OCI-LY3 (cell line): ENCODE measurements around the gene PAX2.

Source experiments
- H2AFZ ChIP-seq: fragments of 200-600, 300-600 bp; shearing (Covaris generic); 2 replicates; pipeline ENCODE4 v1.6.0; 2014; ENCODE audit warnings: antibody characterized with exemption, low read depth, low read length
- H3K27ac ChIP-seq: fragments of 200-600, 300-600 bp; sonication (generic); 2 replicates; pipeline ENCODE4 v1.5.1; 2014; ENCODE audit warnings: mild to moderate bottlenecking, low read length, moderate library complexity, mixed read lengths
- H3K27me3 ChIP-seq: fragments of 200-600, 300-600 bp; sonication (generic); 2 replicates; pipeline ENCODE4 v1.6.1; 2014; ENCODE audit warnings: low read depth, low read length, mixed read lengths
- H3K36me3 ChIP-seq: fragments of 200-600, 300-600 bp; sonication (generic); replicated peaks from 2 replicates; pipeline ENCODE3; 2014; ENCODE audit warnings: low read depth, low read length, mixed read lengths
- H3K4me1 ChIP-seq: fragments of 300-600, 200-600 bp; sonication (generic); 2 replicates; pipeline ENCODE4 v1.6.1; 2014; ENCODE audit warnings: low read length, mixed read lengths
- H3K4me2 ChIP-seq: fragments of 200-600, 300-600 bp; sonication (generic); 2 replicates; pipeline ENCODE4 v1.6.1; 2014; ENCODE audit warnings: low read length, mixed read lengths
- H3K4me3 ChIP-seq: fragments of 300-600, 200-600 bp; sonication (generic); 2 replicates; pipeline ENCODE4 v1.5.1; 2014; ENCODE audit warnings: antibody characterized with exemption, mild to moderate bottlenecking, low read length, moderate library complexity
- H3K79me2 ChIP-seq: fragments of 300-600, 200-600 bp; shearing (Covaris generic); 2 replicates; pipeline ENCODE4 v1.6.1; 2014; ENCODE audit warnings: mild to moderate bottlenecking, low read length, mixed read lengths
- H3K9ac ChIP-seq: fragments of 300-600, 200-600 bp; shearing (Covaris generic); 2 replicates; pipeline ENCODE4 v1.6.0; 2014; ENCODE audit warnings: mild to moderate bottlenecking, low read length, moderate library complexity
- H3K9me3 ChIP-seq: fragments of 200-600, 300-600 bp; shearing (Covaris generic); 2 replicates; pipeline ENCODE4 v1.6.1; 2014; ENCODE audit warnings: low read length, mixed read lengths; ENCODE audit not compliant: insufficient read depth
- H4K20me1 ChIP-seq: fragments of 200-600, 300-600 bp; sonication (generic); 2 replicates; pipeline ENCODE4 v1.6.1; 2016; ENCODE audit warnings: low read length, mixed read lengths; ENCODE audit not compliant: insufficient read depth
- CTCF ChIP-seq: fragments of 200-600, 300-600 bp; sonication (generic); IDR thresholded peaks from 2 replicates; pipeline ENCODE4 v1.5.1; 2014; ENCODE audit warnings: antibody characterized with exemption, low read length, low read depth
- EZH2phosphoT487 ChIP-seq: fragments of 200-600 bp; shearing (Covaris generic); IDR thresholded peaks from 2 replicates; pipeline ENCODE4 v1.6.1; 2018; ENCODE audit warnings: antibody characterized with exemption, mixed run types, low read depth

PAX2 gene

GRCh38 chr10:100763043-100763747 lies 17.8 kb downstream of the PAX2 start:
- H3K79me2 ChIP-seq: no peaks in the 10 kb centered on the region
- no peaks in the 10 kb centered on the region for H3K4me1 ChIP-seq
- no peaks in the 10 kb centered on the region for H4K20me1 ChIP-seq
- no peaks in the 10 kb centered on the region for H3K27me3 ChIP-seq
- no peak overlapping the region for H2AFZ ChIP-seq
- TF ChIP-seq CTCF (no peak), EZH2phosphoT487 (no peak)
- H3K36me3 ChIP-seq: no peaks in the 10 kb centered on the region
- no peaks in the 10 kb centered on the region for H3K9me3 ChIP-seq
- no peak overlapping the region for H3K27ac ChIP-seq
- H3K4me3 ChIP-seq: no peak overlapping the region
- H3K9ac ChIP-seq: no peak overlapping the region
- no peak overlapping the region for H3K4me2 ChIP-seq

- no peak overlapping the region for H3K4me2 ChIP-seq
- H3K4me1 ChIP-seq: no peaks in the 10 kb centered on the region
- H3K36me3 ChIP-seq: no peaks in the 10 kb centered on the region
- no peak overlapping the region for H3K27ac ChIP-seq
- no peak overlapping the region for H3K4me3 ChIP-seq
- H2AFZ ChIP-seq: no peak overlapping the region
- H4K20me1 ChIP-seq: no peaks in the 10 kb centered on the region
- no peaks in the 10 kb centered on the region for H3K79me2 ChIP-seq
- H3K9ac ChIP-seq: no peak overlapping the region
- H3K9me3 ChIP-seq: no peaks in the 10 kb centered on the region
- no peaks in the 10 kb centered on the region for H3K27me3 ChIP-seq
- TF ChIP-seq EZH2phosphoT487: no peak
- no peak for TF ChIP-seq CTCF
These were observed 21.5 kb downstream of the PAX2 start for GRCh38 chr10:100766693-100767421.

GRCh38 chr10:100767422-100767775 lies 22.0 kb downstream of the PAX2 start:
- Histone ChIP-seq H4K20me1 (no peaks in the 10 kb centered on the region), H3K27ac (no peak overlapping the region), H3K36me3 (no peaks in the 10 kb centered on the region), H3K4me2 (no peak overlapping the region), H3K4me1 (no peaks in the 10 kb centered on the region), H3K9ac (no peak overlapping the region), H2AFZ (no peak overlapping the region), H3K4me3 (no peak overlapping the region), H3K79me2 (no peaks in the 10 kb centered on the region), H3K9me3 (no peaks in the 10 kb centered on the region), H3K27me3 (no peaks in the 10 kb centered on the region)
- no peak for TF ChIP-seq EZH2phosphoT487
- TF ChIP-seq CTCF: no peak

GRCh38 chr10:100769481-100769880 lies 24.1 kb downstream of the PAX2 start:
- H3K9me3 ChIP-seq: no peaks in the 10 kb centered on the region
- no peaks in the 10 kb centered on the region for H3K27me3 ChIP-seq
- no peaks in the 10 kb centered on the region for H3K79me2 ChIP-seq
- no peak overlapping the region for H2AFZ ChIP-seq
- no peak overlapping the region for H3K9ac ChIP-seq
- H3K4me1 ChIP-seq: no peaks in the 10 kb centered on the region
- H3K4me2 ChIP-seq: no peak overlapping the region
- no peak for TF ChIP-seq EZH2phosphoT487
- H4K20me1 ChIP-seq: no peaks in the 10 kb centered on the region
- H3K36me3 ChIP-seq: no peaks in the 10 kb centered on the region
- no peak overlapping the region for H3K4me3 ChIP-seq
- no peak overlapping the region for H3K27ac ChIP-seq
